Gastroesophageal sphincter (tissue), 4 donors: ENCODE data around the gene PDE12. TPM values are rescaled to one million over a fixed set of nuclear protein-coding genes. Genes with fewer than 3 reads are reported as not detected.

Experiments used
- ATAC-seq: fragments of 150-250 bp; one replicate; pipeline ENCODE4 v1.9.1; 2016; ENCODE audit warnings: mild to moderate bottlenecking, moderate library complexity
- H3K27ac ChIP-seq, 4 donors: fragments of 200-600 bp; sonication (generic) in 3 of 4; 1 replicate in 3 of 4; 2 replicates in 1 of 4; pipeline ENCODE4 v1.5.1; 2016 to 2019
- H3K27me3 ChIP-seq: fragments of 200-600 bp; sonication (generic); one replicate; pipeline ENCODE4 v1.5.1; 2019
- H3K36me3 ChIP-seq, 2 donors: fragments of 200-600 bp; sonication (generic); one replicate each; pipeline ENCODE4 v1.5.1; 2019; ENCODE audit warnings: control low read depth in 1 of 2
- H3K4me1 ChIP-seq, 3 donors: fragments of 200-600 bp; sonication (generic); 1 replicate in 2 of 3; 2 replicates in 1 of 3; pipeline ENCODE4 v1.5.1; 2016 to 2019; ENCODE audit warnings: control low read depth in 2 of 3
- H3K4me3 ChIP-seq, 2 donors: fragments of 200-600 bp; sonication (generic); one replicate each; pipeline ENCODE4 v1.5.1; 2019; ENCODE audit warnings: mild to moderate bottlenecking in 1 of 2, moderate library complexity in 1 of 2
- H3K9me3 ChIP-seq, 3 donors: fragments of 200-600 bp; sonication (generic); one replicate each; pipeline ENCODE4 v1.5.1; 2017 to 2019; ENCODE audit warnings: control low read depth in 2 of 3
- CTCF ChIP-seq, 4 experiments: fragments of 200-600 bp in 2 of 4; fragments of 450-650 bp in 2 of 4; sonication (generic) in 1 of 4; IDR thresholded peaks; one replicate each; pipeline ENCODE4 v1.5.1; 2017 to 2019; ENCODE audit warnings: antibody characterized with exemption in 4 of 4, mild to moderate bottlenecking in 2 of 4, moderate library complexity in 2 of 4
- EP300 ChIP-seq: sonication (generic); formaldehyde crosslinking; IDR thresholded peaks from one replicate; pipeline ENCODE4 v1.6.1; 2017; ENCODE audit warnings: antibody characterized with exemption, mild to moderate bottlenecking
- POLR2A ChIP-seq, 2 donors: fragments of 450-650 bp; IDR thresholded peaks; one replicate each; pipeline ENCODE4 v1.6.1; 2017; ENCODE audit warnings: antibody characterized with exemption in 2 of 2, mild to moderate bottlenecking in 2 of 2, moderate library complexity in 1 of 2
- POLR2AphosphoS5 ChIP-seq: sonication (generic); formaldehyde crosslinking; IDR thresholded peaks from one replicate; pipeline ENCODE4 v1.6.1; 2017; ENCODE audit warnings: antibody characterized with exemption
- WGBS, 2 donors: methylation state at CpG; one replicate each; pipeline ENCODE4 v1.1.5; 2018; ENCODE audit warnings: low coverage in 1 of 2; 5-methylcytosine and 5-hydroxymethylcytosine counted together
- total RNA-seq, 4 donors: library from RNA; depleted of rRNA; stranded (reverse); fragments of >200 nt; gene quantifications; one replicate each; pipeline ENCODE4 v1.1.0, GENCODE V29; 2016

PDE12 gene
- 10 to 100 TPM; 16.0 to 29.9 (median 21.7) TPM for total RNA-seq

DNA sequence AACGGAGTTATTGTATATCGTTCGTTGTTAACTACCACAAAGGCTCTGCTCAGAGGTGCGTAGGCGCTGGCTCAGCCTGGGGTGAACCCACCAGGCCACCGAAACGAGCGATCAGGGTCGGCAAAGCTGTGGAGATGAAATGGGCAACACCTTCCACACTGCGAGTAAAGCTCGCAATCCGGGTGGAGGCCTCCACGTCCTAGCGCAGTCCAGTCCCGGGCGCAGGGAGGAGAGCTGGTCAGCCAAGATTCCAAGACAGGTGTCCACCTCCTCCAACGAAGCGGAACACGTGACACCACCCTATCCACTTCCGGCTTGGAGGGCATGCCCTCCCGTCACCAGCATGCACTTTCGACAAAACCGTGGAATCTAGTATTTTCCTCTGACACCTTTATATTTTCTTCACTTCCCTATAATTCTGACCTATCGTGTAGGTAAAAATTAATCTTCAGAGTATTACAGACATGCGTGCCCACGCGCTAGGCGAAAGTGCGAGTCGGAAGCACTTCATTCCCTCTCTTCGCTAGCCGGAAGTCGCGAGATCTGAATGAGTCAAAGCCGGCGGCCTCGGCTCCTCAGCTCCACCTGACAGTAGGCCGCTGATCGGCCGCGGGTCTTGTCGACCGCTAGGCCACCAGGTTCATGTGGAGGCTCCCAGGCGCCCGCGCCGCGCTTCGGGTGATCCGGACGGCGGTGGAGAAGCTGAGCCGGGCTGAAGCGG, at the start of gene PDE12:
TSS of gene PDE12 (plus strand) at position 537 of the 721 bp plus-strand sequence. CDS start at position 643, 106 bp downstream.
- H3K4me3 ChIP-seq = peak within 1 kb of the TSS; percentile 93
- H3K27ac ChIP-seq = peak within 1 kb of the TSS; percentile 85 to 96 (median 92)
- H3K36me3 ChIP-seq = peaks cover 0 to 19% of the 10 kb centered on the region in 2 donors
- no peaks in the 10 kb centered on the region for H3K9me3 ChIP-seq
- peaks cover 7 to 49% (median 26%) of the 10 kb centered on the region in 3 donors for H3K4me1 ChIP-seq
- peak; percentile 94 for ATAC-seq
- TF ChIP-seq POLR2A (IDR thresholded peaks at IDR 0.05) (peak; percentile 75 to 77), POLR2AphosphoS5 (peak; percentile 91), EP300 (no peak), CTCF (IDR thresholded peaks at IDR 0.05) (peak in 2 of 4 experiments; percentile 18 to 20)
- no peaks in the 10 kb centered on the region for H3K27me3 ChIP-seq
- 0 to 1% methylated on average over 13 to 21 of the region's 54 CpGs for WGBS, 2 donors

DNA sequence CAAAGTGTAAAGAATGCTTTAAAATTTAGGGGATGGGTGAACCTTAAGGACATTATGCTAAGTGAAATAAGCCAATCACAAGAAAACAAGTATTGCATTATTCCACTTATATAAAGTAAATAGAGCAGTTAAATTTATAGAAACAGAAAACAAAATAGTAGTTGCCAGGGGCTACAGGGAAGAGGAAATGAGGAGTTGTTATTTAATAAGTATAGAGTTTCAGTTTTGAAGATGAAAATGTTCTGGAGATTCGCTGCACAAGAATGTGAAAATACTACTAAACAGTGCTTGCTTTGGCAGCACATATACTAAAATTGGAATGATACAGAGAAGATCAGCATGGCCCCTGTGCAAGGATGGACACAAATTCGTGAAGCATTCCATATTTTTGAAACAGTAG, 43.9 kb upstream of the PDE12 start:
- no peak overlapping the region for H3K27ac ChIP-seq
- no peaks in the 10 kb centered on the region for H3K9me3 ChIP-seq
- H3K36me3 ChIP-seq = no peaks in the 10 kb centered on the region
- TF ChIP-seq POLR2AphosphoS5 (no peak), EP300 (no peak)
- ATAC-seq = no peak
- H3K27me3 ChIP-seq = no peaks in the 10 kb centered on the region
- no peak overlapping the region for H3K4me3 ChIP-seq
- WGBS, 2 donors = 45 to 67% methylated on average over 1 to 2 of the region's 2 CpGs
- H3K4me1 ChIP-seq = no peaks in the 10 kb centered on the region

DNA sequence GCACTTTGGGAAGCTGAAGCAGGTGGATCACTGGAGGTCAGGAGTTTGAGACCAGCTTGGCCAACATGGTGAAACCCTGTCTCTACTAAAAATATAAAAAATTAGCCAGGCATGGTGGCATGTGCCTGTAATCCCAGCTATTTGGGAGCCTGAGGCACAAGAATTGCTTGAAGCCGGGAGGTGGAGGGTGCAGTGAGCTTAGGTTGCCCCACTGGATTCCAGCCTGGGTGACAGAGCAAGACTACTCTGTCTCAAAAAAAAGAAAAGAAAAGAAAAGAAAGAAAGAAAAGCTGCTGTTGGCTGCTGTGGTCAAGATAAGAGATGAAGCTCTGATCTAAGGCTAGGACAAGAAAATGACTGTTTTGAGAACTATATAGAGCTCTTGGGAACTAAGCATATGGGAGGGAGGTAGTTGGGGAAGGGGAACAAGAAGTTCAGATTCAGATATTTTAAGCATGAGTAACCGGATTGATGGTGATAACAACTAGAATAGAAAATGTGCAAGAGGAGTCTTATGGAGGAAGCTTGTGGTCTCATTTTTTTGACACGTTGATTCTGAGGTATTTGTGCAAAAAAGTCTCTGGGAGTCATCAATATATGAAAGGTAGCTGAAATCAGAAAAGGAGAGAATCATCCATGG, 37.7 kb upstream of the PDE12 start:
- no peak for TF ChIP-seq EP300
- no peak for TF ChIP-seq CTCF (IDR thresholded peaks at IDR 0.05)
- TF ChIP-seq POLR2A (IDR thresholded peaks at IDR 0.05) = no peak
- TF ChIP-seq POLR2AphosphoS5 = no peak

GRCh38 chr3:57530071-57530608, 25.9 kb upstream of the PDE12 start:
- Histone ChIP-seq H3K9me3 (no peaks in the 10 kb centered on the region), H3K4me3 (no peak overlapping the region), H3K4me1 (no peaks in the 10 kb centered on the region), H3K27me3 (no peaks in the 10 kb centered on the region), H3K27ac (no peak overlapping the region), H3K36me3 (no peaks in the 10 kb centered on the region)
- TF ChIP-seq POLR2AphosphoS5 (no peak), CTCF (IDR thresholded peaks at IDR 0.05) (no peak), EP300 (no peak), POLR2A (IDR thresholded peaks at IDR 0.05) (no peak)
- ATAC-seq = no peak

More for the DNA sequence above, 37.7 kb upstream of the PDE12 start:
- Histone ChIP-seq H3K9me3 (no peaks in the 10 kb centered on the region), H3K36me3 (no peaks in the 10 kb centered on the region), H3K4me1 (no peaks in the 10 kb centered on the region), H3K27ac (no peak overlapping the region), H3K4me3 (no peak overlapping the region), H3K27me3 (no peaks in the 10 kb centered on the region)
- 71 to 81% methylated on average over 2 to 3 of the region's 3 CpGs for WGBS, 2 donors
- no peak for ATAC-seq

- Histone ChIP-seq H3K9me3 (no peaks in the 10 kb centered on the region), H3K36me3 (no peaks in the 10 kb centered on the region), H3K27ac (no peak overlapping the region), H3K4me3 (no peak overlapping the region), H3K27me3 (peaks cover under 1% of the 10 kb centered on the region), H3K4me1 (no peaks in the 10 kb centered on the region)
- WGBS, 2 donors = 90 to 94% methylated on average over 3 of the region's 3 CpGs
- no peak for TF ChIP-seq POLR2AphosphoS5
- no peak for TF ChIP-seq CTCF (IDR thresholded peaks at IDR 0.05)
- no peak for TF ChIP-seq EP300
- TF ChIP-seq POLR2A (IDR thresholded peaks at IDR 0.05) = no peak
- no peak for ATAC-seq
Measured at GRCh38 chr3:57538465-57538864, 17.6 kb upstream of the PDE12 start.
